Immature natural killer cell (primary cell): ENCODE data around the gene HMGXB4. TPM values are rescaled to one million over a fixed set of nuclear protein-coding genes. Genes with fewer than 3 reads are reported as not detected.

Experiments used
- DNase-seq, 3 donors: peaks; one replicate each; pipeline ENCODE4 v3.0.0; 2022; ENCODE audit warnings: mixed read lengths in 1 of 3
- H3K27ac Mint-ChIP-seq, 6 donors: one replicate each; pipeline ENCODE4 v1.8.0; 2020; ENCODE audit warnings: mixed read lengths in 6 of 6, mild to moderate bottlenecking in 5 of 6, inconsistent platforms in 4 of 6, moderate library complexity in 3 of 6
- H3K27me3 Mint-ChIP-seq, 3 donors: one replicate each; pipeline ENCODE4 v1.8.0; 2020 to 2021; ENCODE audit warnings: low read depth in 3 of 3, mild to moderate bottlenecking in 3 of 3, mixed read lengths in 3 of 3, moderate library complexity in 3 of 3, inconsistent platforms in 1 of 3
- H3K36me3 Mint-ChIP-seq, 3 donors: one replicate each; pipeline ENCODE4 v1.8.0; 2020; ENCODE audit warnings: mixed read lengths in 3 of 3, inconsistent platforms in 2 of 3, mild to moderate bottlenecking in 2 of 3
- H3K4me1 Mint-ChIP-seq, 2 donors: one replicate each; pipeline ENCODE4 v1.8.0; 2020; ENCODE audit warnings: inconsistent platforms in 2 of 2, mild to moderate bottlenecking in 2 of 2, mixed read lengths in 2 of 2, moderate library complexity in 1 of 2
- H3K4me3 Mint-ChIP-seq, 5 donors: one replicate each; pipeline ENCODE4 v1.8.0; 2020; ENCODE audit warnings: mild to moderate bottlenecking in 5 of 5, mixed read lengths in 5 of 5, inconsistent platforms in 3 of 5, moderate library complexity in 3 of 5
- H3K9me3 Mint-ChIP-seq, 6 donors: one replicate each; pipeline ENCODE4 v1.8.0; 2020; ENCODE audit warnings: mild to moderate bottlenecking in 6 of 6, mixed read lengths in 6 of 6, inconsistent platforms in 4 of 6, moderate library complexity in 3 of 6
- polyA plus RNA-seq, 3 donors: library from polyadenylated mRNA; unstranded; fragments of 300-500 nt; fragmentation: Illumina TruSeq; gene quantifications; one replicate each; pipeline ENCODE4 v1.2.3, GENCODE V29; 2021

Gene HMGXB4
- polyA plus RNA-seq, 3 donors from 2014 or later, result 13.1 to 16.0 (median 15.3) TPM

- H3K4me3 Mint-ChIP-seq, result no peak overlapping the region
- peaks cover 10 to 12% of the 10 kb centered on the region in 2 donors for H3K4me1 Mint-ChIP-seq
- DNase-seq, result no peak
- H3K27me3 Mint-ChIP-seq, result peaks cover 0 to 8% (median 2%) of the 10 kb centered on the region in 3 donors
- no peaks in the 10 kb centered on the region for H3K9me3 Mint-ChIP-seq
- no peak overlapping the region for H3K27ac Mint-ChIP-seq
- peaks cover 0 to 11% (median 0%) of the 10 kb centered on the region in 3 donors for H3K36me3 Mint-ChIP-seq
These were observed 61.3 kb downstream of the HMGXB4 start for GRCh38 chr22:35318346-35319215.

DNA sequence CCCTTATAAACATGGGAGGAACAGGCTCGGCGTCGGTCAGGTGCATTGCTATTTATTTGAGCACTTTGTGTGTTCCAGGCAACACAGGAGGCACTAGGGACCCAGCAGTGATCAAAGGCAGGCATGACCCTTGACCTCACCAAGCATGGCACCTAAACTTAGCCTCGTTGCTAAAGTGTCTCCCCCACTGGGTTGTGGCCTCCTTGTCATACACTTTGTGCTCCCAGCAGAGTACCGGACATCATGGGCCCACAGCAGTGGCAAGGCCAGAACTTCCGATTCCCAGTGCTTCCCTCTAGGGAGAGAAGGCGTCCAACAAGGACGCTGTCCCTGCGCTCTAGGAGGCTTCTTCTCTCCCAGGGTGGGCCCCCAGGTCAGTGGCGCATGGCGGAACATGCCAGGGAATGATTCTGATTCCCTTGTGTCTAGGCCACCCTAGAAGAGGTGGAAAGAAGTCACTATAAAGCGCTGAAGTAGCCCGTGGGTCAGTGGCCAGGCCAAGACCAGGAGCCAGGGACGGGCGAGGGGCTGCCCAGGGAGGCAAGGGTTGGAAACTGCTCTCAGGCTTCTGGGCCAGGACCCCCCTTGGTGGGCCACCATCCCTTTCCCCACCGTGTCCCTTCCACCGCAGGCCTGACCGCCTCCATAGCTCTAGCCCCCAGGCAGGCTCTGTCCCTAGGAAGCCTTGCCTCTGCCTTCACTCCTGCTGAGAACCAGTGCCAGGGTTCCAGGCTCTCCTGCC lies 62.1 kb downstream of the HMGXB4 start:
- Mint-ChIP-seq H3K9me3 (no peaks in the 10 kb centered on the region), H3K36me3 (peaks cover 0 to 17% (median 0%) of the 10 kb centered on the region in 3 donors), H3K27ac (no peak overlapping the region), H3K4me3 (no peak overlapping the region), H3K27me3 (peaks cover 0 to 8% (median 2%) of the 10 kb centered on the region in 3 donors), H3K4me1 (peaks cover 6 to 8% of the 10 kb centered on the region in 2 donors)
- no peak for DNase-seq

DNA sequence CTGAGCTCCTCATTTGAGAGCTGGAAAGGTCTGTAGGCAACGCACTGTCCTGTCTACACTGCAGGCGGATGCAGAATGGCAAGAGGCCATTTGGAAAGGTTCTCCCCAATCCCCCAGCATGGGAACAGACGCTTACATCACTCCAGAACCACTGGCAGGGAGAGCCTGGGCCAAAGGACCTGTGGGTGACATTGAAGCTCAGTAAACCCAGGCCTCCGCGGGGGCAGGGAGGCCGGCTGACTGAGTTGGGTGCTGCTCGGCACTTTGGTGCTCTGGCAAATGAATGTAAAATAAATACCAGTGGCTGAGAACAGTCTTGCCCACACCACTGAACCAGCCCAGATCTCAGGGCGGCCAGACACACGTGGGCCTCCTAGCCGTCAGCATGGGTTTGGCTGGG lies 64.8 kb downstream of the HMGXB4 start:
- Mint-ChIP-seq H3K27ac (no peak overlapping the region), H3K4me1 (no peaks in the 10 kb centered on the region), H3K4me3 (no peak overlapping the region), H3K9me3 (no peaks in the 10 kb centered on the region), H3K36me3 (peaks cover 0 to 38% (median 18%) of the 10 kb centered on the region in 3 donors), H3K27me3 (peaks cover 0 to 9% (median 3%) of the 10 kb centered on the region in 3 donors)
- no peak for DNase-seq

DNA sequence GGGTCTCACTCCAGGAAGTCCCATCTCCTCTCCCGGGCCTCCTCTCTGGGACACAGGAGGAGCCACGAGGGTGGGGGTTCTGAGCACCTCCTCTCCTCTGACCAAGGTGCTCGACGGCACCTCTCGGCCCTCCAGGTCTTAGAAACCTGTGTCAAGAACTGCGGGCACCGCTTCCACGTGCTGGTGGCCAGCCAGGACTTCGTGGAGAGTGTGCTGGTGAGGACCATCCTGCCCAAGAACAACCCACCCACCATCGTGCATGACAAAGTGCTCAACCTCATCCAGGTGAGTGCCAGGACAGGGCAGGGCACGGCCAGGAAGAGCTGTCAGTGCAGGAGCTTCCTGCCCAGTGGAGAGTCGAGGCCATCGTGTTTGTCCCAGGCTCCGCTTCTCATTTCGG lies 65.6 kb downstream of the HMGXB4 start:
- H3K36me3 Mint-ChIP-seq, result peaks cover 0 to 45% (median 18%) of the 10 kb centered on the region in 3 donors
- no peaks in the 10 kb centered on the region for H3K4me1 Mint-ChIP-seq
- H3K27ac Mint-ChIP-seq, result peak overlapping the region in 1 of 6 donors; percentile 37
- H3K9me3 Mint-ChIP-seq, result no peaks in the 10 kb centered on the region
- no peak for DNase-seq
- H3K4me3 Mint-ChIP-seq, result no peak overlapping the region
- peaks cover 0 to 9% (median 3%) of the 10 kb centered on the region in 3 donors for H3K27me3 Mint-ChIP-seq

DNA sequence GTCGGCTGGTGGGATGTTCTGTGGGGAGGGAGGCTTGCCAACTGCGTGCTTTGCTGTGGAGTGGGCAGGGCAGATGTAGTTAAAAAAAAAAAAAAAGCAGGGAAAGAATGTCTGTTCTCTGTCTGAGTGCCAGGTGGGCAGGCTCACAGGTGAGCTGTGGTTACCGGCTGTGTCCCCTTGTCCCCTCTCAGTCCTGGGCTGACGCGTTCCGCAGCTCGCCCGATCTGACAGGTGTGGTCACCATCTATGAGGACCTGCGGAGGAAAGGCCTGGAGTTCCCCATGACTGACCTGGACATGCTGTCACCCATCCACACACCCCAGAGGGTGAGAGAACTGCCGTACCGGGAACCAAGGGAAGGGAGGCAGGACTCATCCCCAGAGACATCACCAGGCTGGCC lies 66.0 kb downstream of the HMGXB4 start:
- no peaks in the 10 kb centered on the region for H3K9me3 Mint-ChIP-seq
- H3K27ac Mint-ChIP-seq, result peak overlapping the region in 1 of 6 donors; percentile 37
- H3K36me3 Mint-ChIP-seq, result peaks cover 0 to 48% (median 18%) of the 10 kb centered on the region in 3 donors
- no peak overlapping the region for H3K4me3 Mint-ChIP-seq
- H3K4me1 Mint-ChIP-seq, result peaks cover 0 to 3% of the 10 kb centered on the region in 2 donors
- H3K27me3 Mint-ChIP-seq, result peaks cover 0 to 9% (median 3%) of the 10 kb centered on the region in 3 donors
- DNase-seq, result no peak

GRCh38 chr22:35324067-35324466 lies 66.8 kb downstream of the HMGXB4 start:
- Mint-ChIP-seq H3K27ac (no peak overlapping the region), H3K9me3 (no peaks in the 10 kb centered on the region), H3K4me1 (peaks cover under 1 to 6% of the 10 kb centered on the region in 2 donors), H3K4me3 (no peak overlapping the region), H3K27me3 (peaks cover 0 to 9% (median 3%) of the 10 kb centered on the region in 3 donors), H3K36me3 (peaks cover 0 to 48% (median 18%) of the 10 kb centered on the region in 3 donors)
- DNase-seq, result no peak

DNA sequence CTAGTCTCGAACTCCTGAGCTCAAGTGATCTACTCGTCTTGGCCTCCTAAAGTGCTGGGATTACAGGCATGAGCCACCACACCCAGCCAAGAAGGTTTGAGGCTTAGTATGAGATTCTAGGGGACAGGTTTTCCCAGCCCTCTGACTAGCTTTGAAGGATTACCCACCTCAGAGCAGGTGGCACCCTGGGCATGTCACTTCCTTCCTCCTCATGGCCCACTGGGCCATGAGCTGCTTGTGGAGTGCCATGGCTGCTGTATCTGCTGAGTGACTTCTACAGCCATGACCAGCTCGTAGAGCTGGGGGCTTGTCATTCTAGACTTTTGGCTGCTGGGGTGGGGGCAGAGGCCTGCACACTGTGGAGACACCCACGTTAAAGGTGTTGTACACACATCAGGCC lies 67.5 kb downstream of the HMGXB4 start:
- H3K4me3 Mint-ChIP-seq, result no peak overlapping the region
- DNase-seq, result no peak
- peaks cover 0 to 7% (median 3%) of the 10 kb centered on the region in 3 donors for H3K27me3 Mint-ChIP-seq
- no peak overlapping the region for H3K27ac Mint-ChIP-seq
- no peaks in the 10 kb centered on the region for H3K9me3 Mint-ChIP-seq
- peaks cover 0 to 48% (median 18%) of the 10 kb centered on the region in 3 donors for H3K36me3 Mint-ChIP-seq
- H3K4me1 Mint-ChIP-seq, result peaks cover 7 to 12% of the 10 kb centered on the region in 2 donors

- Mint-ChIP-seq H3K4me1 (peaks cover 11 to 16% of the 10 kb centered on the region in 2 donors), H3K9me3 (no peaks in the 10 kb centered on the region), H3K36me3 (peaks cover 0 to 48% (median 18%) of the 10 kb centered on the region in 3 donors), H3K27ac (peak overlapping the region in 1 of 6 donors; percentile 34), H3K27me3 (peaks cover 0 to 7% (median 5%) of the 10 kb centered on the region in 3 donors), H3K4me3 (no peak overlapping the region)
- no peak for DNase-seq
These were observed 67.9 kb downstream of the HMGXB4 start for GRCh38 chr22:35325209-35325608.

DNA sequence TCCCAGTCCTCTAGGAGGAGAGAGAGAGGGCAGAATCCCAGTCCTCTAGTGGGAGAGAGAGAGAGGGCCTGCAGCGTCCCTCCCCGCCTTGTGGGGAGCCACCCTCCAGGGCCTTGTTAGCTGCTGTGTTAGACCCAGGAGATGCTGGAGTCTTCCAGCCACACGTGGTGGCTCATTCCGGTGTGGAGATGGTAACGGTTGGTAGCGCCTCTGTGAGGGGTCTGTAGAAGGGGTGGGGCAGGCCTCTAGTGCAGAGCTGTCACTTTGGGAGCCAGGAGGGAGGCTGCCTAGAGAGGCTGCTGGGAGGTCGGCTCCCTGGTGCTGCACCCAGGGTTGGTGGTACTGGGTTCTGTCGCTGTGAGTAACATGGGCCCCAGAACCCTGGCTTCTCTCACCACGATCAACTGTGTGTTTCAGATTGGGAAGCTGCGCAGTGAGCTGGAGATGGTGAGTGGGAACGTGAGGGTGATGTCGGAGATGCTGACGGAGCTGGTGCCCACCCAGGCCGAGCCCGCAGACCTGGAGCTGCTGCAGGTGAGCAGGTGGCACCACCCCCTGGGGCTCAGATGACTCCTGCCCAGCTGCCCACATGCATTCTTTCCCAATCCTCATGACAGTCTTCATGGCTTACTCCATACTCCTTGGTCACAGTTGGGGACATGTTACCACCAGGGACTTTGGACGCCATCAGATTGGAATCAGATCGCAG lies 69.7 kb downstream of the HMGXB4 start:
- H3K27ac Mint-ChIP-seq, result peak overlapping the region in 1 of 6 donors; percentile 20
- H3K36me3 Mint-ChIP-seq, result peaks cover 0 to 51% (median 18%) of the 10 kb centered on the region in 3 donors
- H3K4me1 Mint-ChIP-seq, result peaks cover 17 to 21% of the 10 kb centered on the region in 2 donors
- H3K27me3 Mint-ChIP-seq, result peaks cover 0 to 8% (median 7%) of the 10 kb centered on the region in 3 donors
- DNase-seq, result no peak
- H3K9me3 Mint-ChIP-seq, result no peaks in the 10 kb centered on the region
- no peak overlapping the region for H3K4me3 Mint-ChIP-seq

- H3K4me1 Mint-ChIP-seq, result peaks cover 17 to 21% of the 10 kb centered on the region in 2 donors
- no peak for DNase-seq
- no peak overlapping the region for H3K4me3 Mint-ChIP-seq
- H3K27me3 Mint-ChIP-seq, result peaks cover 0 to 8% (median 5%) of the 10 kb centered on the region in 3 donors
- H3K36me3 Mint-ChIP-seq, result peaks cover 8 to 56% (median 23%) of the 10 kb centered on the region in 3 donors
- no peaks in the 10 kb centered on the region for H3K9me3 Mint-ChIP-seq
- no peak overlapping the region for H3K27ac Mint-ChIP-seq
These were observed 70.6 kb downstream of the HMGXB4 start for GRCh38 chr22:35327690-35328471.

DNA sequence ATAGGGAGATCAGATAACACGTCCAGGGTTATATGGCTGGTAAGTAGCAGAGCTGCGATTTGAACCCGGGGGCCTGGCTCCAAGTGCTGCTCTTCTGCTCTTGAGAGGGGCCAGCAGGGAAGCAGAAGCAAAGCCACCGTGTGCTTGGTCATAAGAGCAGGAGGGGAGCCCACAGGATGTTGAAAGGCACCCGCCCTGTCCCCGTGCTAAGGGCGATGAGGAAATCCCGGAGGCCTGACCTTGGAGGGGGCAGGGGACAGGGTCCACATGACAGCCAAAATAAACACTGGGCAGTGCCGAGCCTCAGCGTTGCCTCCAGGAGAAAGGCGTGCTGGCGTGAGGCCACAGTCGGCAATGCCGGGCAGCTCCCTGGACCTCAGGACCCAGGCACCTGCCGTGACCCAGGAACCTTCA lies 71.2 kb downstream of the HMGXB4 start:
- Mint-ChIP-seq H3K36me3 (peaks cover 8 to 50% (median 23%) of the 10 kb centered on the region in 3 donors), H3K27ac (no peak overlapping the region), H3K4me3 (no peak overlapping the region), H3K9me3 (no peaks in the 10 kb centered on the region), H3K27me3 (peaks cover 0 to 8% (median 5%) of the 10 kb centered on the region in 3 donors), H3K4me1 (peaks cover 17 to 21% of the 10 kb centered on the region in 2 donors)
- DNase-seq, result no peak

- DNase-seq, result no peak
- Mint-ChIP-seq H3K4me3 (peak overlapping the region in 1 of 5 donors; percentile 51), H3K9me3 (no peaks in the 10 kb centered on the region), H3K4me1 (peaks cover 17 to 21% of the 10 kb centered on the region in 2 donors), H3K27ac (peak overlapping the region in 2 of 6 donors; percentile 45 to 73), H3K36me3 (peaks cover 8 to 48% (median 23%) of the 10 kb centered on the region in 3 donors), H3K27me3 (peaks cover 0 to 8% (median 5%) of the 10 kb centered on the region in 3 donors)
These were observed 72.0 kb downstream of the HMGXB4 start for GRCh38 chr22:35329114-35329847.
